ENCODE data around the gene FHOD3. TPM values are rescaled to one million over a fixed set of nuclear protein-coding genes. Genes with fewer than 3 reads are reported as not detected.

FHOD3 gene
- total and polyA plus RNA-seq, 9 of the 15 experiments (the other 6 are each of a cell fraction or from before 2014, with no cell fraction given), result 0.11 TPM; not detected in 8

- in situ Hi-C loops (cut with MboI), result no loop called here
- H3K27me3 ChIP-seq (ENCODE audit: control insufficient read depth in 2 of 2, insufficient read depth in 2 of 2, low read length in 2 of 2), result peaks cover 14 to 29% of the 10 kb centered on the region in 2 experiments
- no peaks in the 10 kb centered on the region for H3K9me3 ChIP-seq (replicated peaks; ENCODE audit: control insufficient read depth, insufficient read depth, low read depth, low read length)
- no peak for FAIRE-seq
- DNase-seq (ENCODE audit: extremely low read depth in 1 of 4, low spot score in 3 of 4), result no peak
- intact Hi-C loops (cut with micrococcal nuclease), result no loop called here
- ChIA-PET CTCF (ENCODE audit: low intra/inter-chr PET ratio) (no interaction called here), POLR2A (no interaction called here)
- H3K36me3 ChIP-seq (ENCODE audit: control insufficient read depth, insufficient read depth, low read length), result no peaks in the 10 kb centered on the region
- no peak for ATAC-seq
- no peak overlapping the region for H2AFZ ChIP-seq (ENCODE audit: low read depth, low read length)
- no peaks in the 10 kb centered on the region for H3K9me1 ChIP-seq (ENCODE audit: control insufficient read depth, insufficient read depth, low read length)
- H3K9ac ChIP-seq (ENCODE audit: insufficient read depth in 1 of 2, low read depth in 2 of 2, low read length in 2 of 2), result no peak overlapping the region
- no peaks in the 10 kb centered on the region for H3K79me2 ChIP-seq (ENCODE audit: control insufficient read depth, insufficient read depth, low read length)
- TF ChIP-seq NR4A1 (CRISPR knock-in tag; IDR thresholded peaks at IDR 0.05) (no peak), NR4A1 (tag; IDR thresholded peaks at IDR 0.05) (no peak), SAFB (IDR thresholded peaks at IDR 0.05; ENCODE audit: borderline replicate concordance, low read depth, low read length) (no peak), SOX6 (IDR thresholded peaks at IDR 0.05) (no peak), POLR2B (IDR thresholded peaks at IDR 0.05; ENCODE audit: low read depth, partially characterized antibody) (no peak), ZNF24 (IDR thresholded peaks at IDR 0.05) (no peak), SUPT5H (IDR thresholded peaks at IDR 0.05) (no peak), ZBTB8A (IDR thresholded peaks at IDR 0.05; ENCODE audit: partially characterized antibody) (no peak), HDAC6 (IDR thresholded peaks at IDR 0.05; ENCODE audit: low read depth, low read length) (no peak), RBM34 (IDR thresholded peaks at IDR 0.05; ENCODE audit: borderline replicate concordance, insufficient read depth, low read length) (no peak)
- H3K4me2 ChIP-seq (ENCODE audit: insufficient read depth, low read length), result no peak overlapping the region
- no peak overlapping the region for H3K4me3 ChIP-seq
- peaks cover 0 to 13% of the 10 kb centered on the region in 2 experiments; a peak in 2 of 5 replicates for H3K4me1 ChIP-seq (replicated peaks in 1 of 2; ENCODE audit: control insufficient read depth in 2 of 2, insufficient read depth in 2 of 2, low read length in 2 of 2)
- 4% methylated on average over 7 of the region's 7 CpGs for WGBS (ENCODE audit: insufficient coverage, low coverage, missing lambda C conversion rate)
- H4K20me1 ChIP-seq (replicated peaks; ENCODE audit: control insufficient read depth, insufficient read depth, low read length), result 0 out of 2 replicates have a peak, but pooled peaks cover 11% of the 10 kb centered on the region
- no peak overlapping the region for H3K27ac ChIP-seq (ENCODE audit: extremely low read depth, low read depth, low read length)
- BruUV-seq (replicated peaks), result no TSS peak
Measured at GRCh38 chr18:36470896-36471295, 173.4 kb downstream of the FHOD3 start.

All from K562 (cell line).